ENCODE measurements around the gene INSYN1.

The INSYN1 gene

DNA sequence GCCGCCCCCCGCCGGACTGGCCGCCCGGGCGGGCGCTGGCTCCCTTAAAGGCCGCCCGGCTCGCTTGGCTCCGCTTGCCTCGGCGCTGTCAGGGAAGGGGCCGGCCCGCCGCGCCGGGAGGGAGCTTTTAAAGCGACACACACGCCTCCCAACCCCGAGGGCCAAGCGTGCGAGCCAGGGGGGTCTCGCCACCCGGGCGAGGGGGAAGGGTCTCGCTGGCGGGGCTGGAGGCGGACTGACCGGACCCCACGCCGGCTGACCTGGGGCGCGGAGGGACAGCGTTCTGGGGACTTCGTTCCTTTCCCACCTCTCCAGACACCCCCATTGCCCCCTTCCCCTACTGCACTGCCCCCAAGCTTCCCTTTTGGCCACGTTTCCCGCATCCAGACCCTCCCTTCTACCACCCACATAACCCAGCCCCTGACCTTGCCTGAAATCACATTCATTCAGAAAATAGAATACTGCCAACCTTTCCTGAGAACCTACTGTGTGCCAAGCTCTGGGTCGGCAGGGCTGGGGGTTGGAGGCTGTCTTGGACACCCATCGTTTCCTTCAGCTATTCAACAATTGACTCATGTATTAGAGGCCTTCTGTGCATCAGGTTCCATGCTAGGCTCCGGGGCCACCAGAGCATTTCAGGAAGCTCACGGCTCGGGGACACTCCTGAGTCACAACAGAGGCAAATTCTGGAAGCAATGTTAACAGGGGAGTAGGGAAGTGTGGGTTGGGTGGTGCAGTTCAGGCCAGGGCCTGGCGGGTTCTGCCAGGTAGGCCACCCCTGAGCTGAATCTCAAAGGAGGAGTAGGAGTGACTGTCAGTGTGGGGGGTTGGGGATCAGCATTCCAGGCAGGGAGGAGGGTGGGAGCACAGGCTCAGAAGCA, at the start of gene INSYN1:
Gene INSYN1 (minus strand): TSS at position 102 of the 881 bp plus-strand sequence. CDS start 2,221 bp downstream, outside the sequence.
- H3K27ac ChIP-seq, result peak within 1 kb of the TSS; percentile 2 to 23
- TF ChIP-seq, protein P1, sequence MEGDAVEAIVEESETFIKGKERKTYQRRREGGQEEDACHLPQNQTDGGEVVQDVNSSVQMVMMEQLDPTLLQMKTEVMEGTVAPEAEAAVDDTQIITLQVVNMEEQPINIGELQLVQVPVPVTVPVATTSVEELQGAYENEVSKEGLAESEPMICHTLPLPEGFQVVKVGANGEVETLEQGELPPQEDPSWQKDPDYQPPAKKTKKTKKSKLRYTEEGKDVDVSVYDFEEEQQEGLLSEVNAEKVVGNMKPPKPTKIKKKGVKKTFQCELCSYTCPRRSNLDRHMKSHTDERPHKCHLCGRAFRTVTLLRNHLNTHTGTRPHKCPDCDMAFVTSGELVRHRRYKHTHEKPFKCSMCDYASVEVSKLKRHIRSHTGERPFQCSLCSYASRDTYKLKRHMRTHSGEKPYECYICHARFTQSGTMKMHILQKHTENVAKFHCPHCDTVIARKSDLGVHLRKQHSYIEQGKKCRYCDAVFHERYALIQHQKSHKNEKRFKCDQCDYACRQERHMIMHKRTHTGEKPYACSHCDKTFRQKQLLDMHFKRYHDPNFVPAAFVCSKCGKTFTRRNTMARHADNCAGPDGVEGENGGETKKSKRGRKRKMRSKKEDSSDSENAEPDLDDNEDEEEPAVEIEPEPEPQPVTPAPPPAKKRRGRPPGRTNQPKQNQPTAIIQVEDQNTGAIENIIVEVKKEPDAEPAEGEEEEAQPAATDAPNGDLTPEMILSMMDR (IDR thresholded peaks at IDR 0.05), result no peak
- H3K4me3 ChIP-seq, result peak within 1 kb of the TSS; percentile 53 to 60
- peaks cover 0 to 49% of the 10 kb centered on the region in 2 donors for H3K27me3 ChIP-seq
- DNase-seq, result peak in 1 of 2 donors; percentile 36
- H3K9me3 ChIP-seq, result no peaks in the 10 kb centered on the region
- H3K4me1 ChIP-seq, result peaks cover 0 to 26% (median 15%) of the 10 kb centered on the region in 4 donors
- no peaks in the 10 kb centered on the region for H3K36me3 ChIP-seq
- intact Hi-C loops (cut with DNase I; ENCODE audit: low total_unique reads), result no loop called here

- DNase-seq, result peak; percentile 67 to 93
- Histone ChIP-seq H3K9me3 (no peaks in the 10 kb centered on the region), H3K27ac (peak overlapping the region; percentile 89 to 90), H3K4me3 (no peak overlapping the region), H3K36me3 (no peaks in the 10 kb centered on the region), H3K4me1 (peaks cover 0 to 59% (median 43%) of the 10 kb centered on the region in 4 donors), H3K27me3 (no peaks in the 10 kb centered on the region)
- intact Hi-C loops (cut with DNase I; ENCODE audit: low total_unique reads), result no loop called here
- TF ChIP-seq, protein P1 (IDR thresholded peaks at IDR 0.05), result no peak
Observed at GRCh38 chr15:73802431-73803041, 49.4 kb upstream of the INSYN1 start.

DNA sequence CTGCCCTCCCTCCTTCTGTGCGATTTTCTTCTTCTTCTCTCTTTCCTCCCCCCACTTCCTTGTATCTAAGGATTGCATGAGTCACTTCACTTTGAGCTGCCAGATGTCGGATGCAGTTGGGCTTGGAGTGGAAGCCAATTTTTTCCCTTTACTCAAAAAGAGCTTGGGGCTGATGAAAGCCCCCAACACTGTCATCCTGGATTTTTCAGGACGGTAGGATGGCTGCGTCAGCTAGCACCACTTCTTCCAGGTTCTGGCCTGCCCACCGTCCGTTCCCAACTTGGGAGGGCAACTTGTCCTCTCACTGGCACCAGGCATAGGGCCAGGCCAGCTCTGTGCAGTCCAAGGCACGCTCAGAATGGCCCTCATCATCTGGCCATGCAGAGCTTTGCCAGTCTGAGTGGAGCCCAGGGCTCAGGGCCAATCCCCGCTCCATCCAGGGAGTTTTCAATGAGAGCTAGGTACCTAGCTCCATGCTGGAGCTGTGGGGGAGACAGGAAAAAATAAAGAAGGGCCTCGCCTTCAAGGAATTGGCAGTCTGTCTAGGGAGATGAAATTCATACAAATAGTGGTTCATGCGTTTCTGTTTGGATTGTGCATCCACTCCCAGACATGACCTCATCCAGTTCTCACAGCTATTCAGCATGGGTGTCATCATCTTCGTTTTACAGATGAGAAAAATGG, 47.7 kb upstream of the INSYN1 start:
- H3K27me3 ChIP-seq, result no peaks in the 10 kb centered on the region
- DNase-seq, result peak; percentile 73 to 93
- H3K36me3 ChIP-seq, result no peaks in the 10 kb centered on the region
- no peaks in the 10 kb centered on the region for H3K9me3 ChIP-seq
- peaks cover 0 to 59% (median 43%) of the 10 kb centered on the region in 4 donors for H3K4me1 ChIP-seq
- H3K4me3 ChIP-seq, result no peak overlapping the region
- intact Hi-C loops (cut with DNase I; ENCODE audit: low total_unique reads), result no loop called here
- TF ChIP-seq, protein P1 (IDR thresholded peaks at IDR 0.05), result no peak
- peak overlapping the region; percentile 89 to 90 for H3K27ac ChIP-seq

- Histone ChIP-seq H3K27ac (peak overlapping the region in 1 of 2 donors; percentile 90), H3K9me3 (no peaks in the 10 kb centered on the region), H3K27me3 (no peaks in the 10 kb centered on the region), H3K4me1 (peaks cover 0 to 55% (median 43%) of the 10 kb centered on the region in 4 donors), H3K36me3 (no peaks in the 10 kb centered on the region), H3K4me3 (no peak overlapping the region)
- no peak for DNase-seq
- intact Hi-C loops (cut with DNase I; ENCODE audit: low total_unique reads), result no loop called here
- TF ChIP-seq, protein P1 (IDR thresholded peaks at IDR 0.05), result no peak
Observed at GRCh38 chr15:73799466-73799865, 46.3 kb upstream of the INSYN1 start.

DNA sequence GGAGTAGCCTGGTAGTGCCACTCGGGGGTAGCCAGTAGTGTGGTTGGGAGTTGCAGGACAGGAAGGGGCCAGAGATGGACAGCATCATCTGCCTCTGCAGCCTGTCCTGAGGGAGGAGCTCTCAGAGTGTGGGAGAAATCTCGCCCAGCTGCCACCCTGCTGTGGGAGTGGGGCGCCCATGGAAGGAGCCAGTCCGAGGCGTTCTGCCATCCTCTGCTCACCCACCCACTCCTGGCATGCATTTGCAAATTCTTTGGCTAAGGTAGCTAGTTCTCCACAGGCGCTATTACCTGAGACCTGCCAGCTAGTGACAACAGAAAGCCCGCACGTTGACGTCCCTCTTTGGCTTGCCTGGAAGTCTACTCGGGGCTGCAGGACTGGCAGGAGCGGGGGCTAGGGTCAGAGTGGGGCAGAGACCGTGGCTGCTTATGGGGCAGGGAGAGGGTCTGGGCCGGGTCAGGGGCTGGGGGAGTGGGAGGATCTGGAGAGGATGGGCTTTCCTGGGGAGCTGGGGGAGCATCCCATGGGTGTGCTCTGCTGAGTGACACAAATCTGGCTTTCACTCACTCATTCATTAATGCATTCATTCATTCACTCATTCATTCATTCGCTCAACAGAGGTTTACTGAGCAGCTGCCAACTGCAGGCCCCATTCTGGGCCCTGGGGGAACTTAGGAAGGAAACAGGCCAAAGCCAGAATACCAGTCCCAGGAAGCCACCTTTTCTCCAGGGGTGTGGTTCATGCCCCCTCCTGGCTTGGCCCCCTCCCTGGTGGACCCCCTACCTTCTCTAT, 44.4 kb upstream of the INSYN1 start:
- no peak overlapping the region for H3K4me3 ChIP-seq
- DNase-seq, result no peak
- intact Hi-C loops (cut with DNase I; ENCODE audit: low total_unique reads), result no loop called here
- H3K27me3 ChIP-seq, result no peaks in the 10 kb centered on the region
- H3K36me3 ChIP-seq, result no peaks in the 10 kb centered on the region
- no peak overlapping the region for H3K27ac ChIP-seq
- H3K4me1 ChIP-seq, result peaks cover 0 to 37% (median 31%) of the 10 kb centered on the region in 4 donors
- no peaks in the 10 kb centered on the region for H3K9me3 ChIP-seq
- TF ChIP-seq, protein P1 (IDR thresholded peaks at IDR 0.05), result no peak
